Glomerular endothelial cell (primary cell): ENCODE measurements around the gene APOL3. TPM values are rescaled to one million over a fixed set of nuclear protein-coding genes. Genes with fewer than 3 reads are reported as not detected.
"Not testable (repeated sequence)": the region's sequence is repeated elsewhere in the genome, so short reads cannot be mapped to it uniquely, and the experiment has no call there.

Experiments
- DNase-seq: peaks from one replicate; pipeline ENCODE4 v3.0.0-alpha.2; 2011; ENCODE audit warnings: low read depth, low spot score; ENCODE audit errors: extremely low read depth
- total RNA-seq: library from RNA; depleted of rRNA; stranded (reverse); fragments of >200 nt; gene quantifications from 2 replicates; pipeline ENCODE4 v1.2.3, GENCODE V29; 2015

APOL3 gene, protein sequence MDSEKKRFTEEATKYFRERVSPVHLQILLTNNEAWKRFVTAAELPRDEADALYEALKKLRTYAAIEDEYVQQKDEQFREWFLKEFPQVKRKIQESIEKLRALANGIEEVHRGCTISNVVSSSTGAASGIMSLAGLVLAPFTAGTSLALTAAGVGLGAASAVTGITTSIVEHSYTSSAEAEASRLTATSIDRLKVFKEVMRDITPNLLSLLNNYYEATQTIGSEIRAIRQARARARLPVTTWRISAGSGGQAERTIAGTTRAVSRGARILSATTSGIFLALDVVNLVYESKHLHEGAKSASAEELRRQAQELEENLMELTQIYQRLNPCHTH
- total RNA-seq, result 76.9 and 80.5 TPM in 2 replicates

DNA sequence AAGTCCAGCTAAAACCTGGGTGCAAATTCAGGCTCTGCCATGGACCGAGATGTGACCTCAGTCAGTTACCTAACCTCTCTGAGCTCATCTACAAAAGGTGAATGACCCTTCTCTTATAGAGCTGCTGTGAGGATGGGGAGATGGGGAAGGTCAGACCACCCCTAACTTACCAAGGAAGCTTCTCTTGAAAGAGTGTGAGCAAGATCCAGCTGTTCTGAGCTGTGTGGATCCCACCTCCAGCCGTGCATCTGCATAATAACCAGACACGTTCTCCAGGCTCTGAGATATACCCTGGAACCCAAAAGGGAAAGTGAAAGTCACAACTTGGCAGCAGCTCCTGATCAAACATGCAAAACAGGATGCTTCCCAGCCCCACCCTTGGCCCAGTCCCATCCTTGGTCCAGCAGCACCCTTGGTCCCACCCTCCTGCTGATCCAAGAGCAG is at the start of gene APOL3:
Gene APOL3, minus strand, starts transcription at position 257 of the 444 bp plus-strand sequence. CDS start 11,700 bp downstream, outside the sequence.
- no peak for DNase-seq

DNA sequence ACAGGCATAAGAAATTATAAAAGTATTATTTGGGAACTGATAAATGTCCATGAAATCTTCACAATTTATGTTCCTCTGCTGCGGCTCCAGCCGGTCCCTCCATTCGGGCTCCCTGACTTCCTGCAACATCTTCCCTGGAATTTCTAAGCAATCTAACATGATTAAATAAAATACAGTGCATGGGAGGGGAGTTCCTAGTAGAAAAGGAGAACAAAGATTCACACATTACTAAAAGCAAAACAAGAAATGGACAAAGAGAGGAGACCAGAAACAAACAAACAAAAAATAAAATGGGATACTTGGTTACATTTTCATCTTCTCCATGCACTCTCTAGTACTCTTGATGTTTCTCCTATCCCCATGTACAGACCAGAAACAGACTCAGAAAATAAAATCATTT is 49.7 kb upstream of the APOL3 start:
- no peak for DNase-seq

DNA sequence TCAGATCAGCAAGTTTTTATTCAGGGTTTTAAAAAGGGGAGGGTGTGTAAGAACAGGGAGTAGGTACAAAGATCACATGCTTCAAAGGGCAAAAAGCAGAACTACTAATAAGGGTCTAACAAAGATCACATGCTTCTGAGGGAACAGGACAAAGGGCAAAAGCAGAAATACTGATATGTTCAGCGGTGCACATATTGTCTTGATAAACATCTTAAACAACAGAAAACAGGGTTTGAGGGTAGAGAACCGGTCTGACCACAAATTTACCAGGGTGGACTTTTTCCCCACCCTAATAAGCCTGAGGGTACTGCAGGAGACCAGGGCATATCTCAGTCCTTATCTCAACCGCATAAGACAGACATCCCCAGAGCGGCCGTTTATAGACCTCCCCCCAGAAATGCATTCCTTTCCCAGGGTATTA is 48.9 kb upstream of the APOL3 start:
- DNase-seq, result not testable (repeated sequence)

DNA sequence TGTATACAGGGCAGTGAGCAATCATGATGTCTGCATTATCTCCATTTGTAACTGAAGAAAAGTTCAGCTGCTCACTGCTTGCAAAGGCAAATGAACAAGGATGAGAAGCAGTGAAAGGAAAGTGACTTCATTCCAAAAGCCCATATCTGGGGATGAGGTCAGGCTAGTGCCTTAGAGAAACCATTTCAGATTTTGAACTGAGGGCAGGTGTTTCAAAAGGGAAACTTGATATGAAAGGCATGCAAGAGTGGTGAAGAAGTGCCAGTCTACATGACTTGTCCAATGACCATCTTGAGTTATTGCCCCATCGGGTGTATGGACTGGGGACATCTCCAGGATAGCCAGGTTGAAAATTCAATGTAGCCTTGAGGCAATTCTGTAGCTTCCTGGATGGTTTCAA is 48.4 kb upstream of the APOL3 start:
- DNase-seq, result no peak

DNA sequence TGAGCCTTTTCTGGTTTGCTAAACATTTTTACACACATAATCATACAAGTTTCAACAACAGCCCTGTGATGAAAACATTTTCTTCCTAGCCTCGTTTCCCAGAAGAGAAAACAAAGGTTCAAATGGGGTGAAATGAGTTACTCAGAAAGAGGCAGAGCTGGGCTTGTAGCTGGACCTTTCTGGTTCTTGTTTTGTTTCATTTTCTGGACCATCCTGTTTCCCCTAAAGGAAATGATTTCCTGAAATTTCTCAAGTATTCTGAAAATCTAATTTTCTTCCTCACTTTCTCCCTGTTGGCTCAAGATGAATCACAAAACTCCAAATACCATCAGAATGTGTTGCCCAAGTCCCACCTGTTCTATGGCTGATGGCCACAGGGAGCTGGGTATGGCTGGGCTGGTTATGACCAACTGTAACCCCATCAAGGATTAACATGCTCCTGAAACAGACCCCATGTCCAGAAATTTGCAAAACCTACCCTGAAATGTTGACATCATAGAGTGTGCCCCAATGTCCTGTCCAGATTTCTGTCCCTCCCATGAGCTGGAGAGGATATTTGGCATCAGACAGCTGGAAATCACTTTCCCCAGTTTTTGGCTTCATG is 47.7 kb upstream of the APOL3 start:
- DNase-seq, result no peak

DNA sequence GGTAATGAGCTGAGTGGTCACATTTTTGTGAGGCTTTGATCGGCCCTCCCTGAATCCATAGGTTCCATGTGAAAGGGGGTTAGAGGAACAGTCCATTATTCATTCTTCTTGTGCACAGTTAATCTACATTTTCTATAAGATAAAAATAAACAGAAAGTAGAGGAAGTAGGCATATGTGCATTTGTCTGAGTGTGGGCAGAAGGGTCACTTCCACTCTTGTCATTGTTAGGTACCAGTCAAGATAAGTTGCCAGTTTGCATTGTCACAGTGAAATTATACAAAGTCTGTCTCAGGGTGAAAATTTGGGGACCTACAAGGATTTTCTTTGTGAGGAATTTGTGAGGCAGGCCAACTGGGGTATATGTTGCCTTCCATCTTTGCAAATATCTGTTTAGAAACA is 45.7 kb upstream of the APOL3 start:
- no peak for DNase-seq

DNA sequence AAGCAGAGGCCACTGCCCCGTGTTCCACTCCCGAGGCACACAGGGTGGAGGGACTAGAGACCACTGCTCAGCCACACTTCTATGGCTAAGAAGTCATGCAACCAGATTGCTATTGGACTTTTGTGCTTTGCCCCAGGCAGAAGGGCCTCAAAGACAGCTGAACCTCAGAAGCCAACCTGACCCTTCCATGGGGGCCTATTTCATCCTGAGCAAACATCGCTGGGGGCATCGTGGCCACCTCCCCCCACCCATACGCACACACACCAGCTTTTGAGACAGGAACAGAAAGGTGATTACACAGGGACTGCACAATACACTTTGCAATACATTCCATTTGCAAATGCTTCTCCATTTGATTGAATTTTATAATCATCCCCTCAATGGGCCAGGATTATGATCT is 45.0 kb upstream of the APOL3 start:
- not testable (repeated sequence) for DNase-seq

DNA sequence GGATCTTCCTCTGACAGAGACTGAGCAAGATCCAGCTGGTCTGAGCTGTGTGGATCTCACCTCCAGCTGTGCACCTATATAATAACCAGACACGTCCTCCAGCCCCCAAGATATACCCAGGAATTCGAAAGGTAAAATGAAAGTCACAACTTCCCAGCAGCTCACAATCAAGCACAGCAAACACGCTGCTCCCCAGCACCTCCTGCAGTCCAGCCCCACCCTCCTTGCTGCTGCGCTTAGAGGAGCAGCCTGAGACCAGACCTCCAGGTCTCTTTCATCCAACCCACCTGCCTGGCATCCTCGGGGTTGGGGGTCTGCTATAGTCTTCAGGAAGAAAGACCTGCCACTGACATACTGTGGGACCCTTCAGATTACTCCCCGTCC is 44.1 kb upstream of the APOL3 start:
- DNase-seq, result no peak

DNA sequence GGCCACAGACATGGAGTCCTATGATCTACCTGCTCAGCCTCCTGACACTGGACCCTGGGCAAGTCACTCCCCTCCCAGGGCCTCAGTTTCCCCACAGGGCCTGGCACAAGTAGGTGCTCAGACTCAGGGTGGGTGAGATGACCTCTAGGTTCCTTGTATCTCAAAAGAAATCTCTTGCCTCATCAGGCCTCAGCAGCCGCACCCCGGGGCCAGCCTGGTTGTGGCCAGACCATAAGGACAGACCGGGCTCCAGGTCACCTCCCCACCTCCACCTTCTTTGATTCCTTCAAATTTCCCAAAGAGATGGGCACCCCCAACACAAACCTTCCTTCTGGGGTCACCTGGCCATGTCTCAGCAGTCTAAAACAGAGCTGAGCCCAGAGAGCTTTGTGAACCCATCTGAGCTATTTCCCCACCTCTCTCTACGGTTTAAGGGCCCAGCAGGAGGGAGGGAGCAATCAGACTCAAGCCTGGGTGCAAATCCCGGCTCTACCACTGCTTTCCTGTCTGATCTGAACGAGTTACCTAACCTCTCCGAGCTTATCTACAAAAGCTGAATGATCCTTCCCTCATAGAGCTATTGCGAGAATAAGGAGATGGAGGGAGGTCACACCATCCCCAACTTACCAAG is 43.6 kb upstream of the APOL3 start:
- no peak for DNase-seq

DNA sequence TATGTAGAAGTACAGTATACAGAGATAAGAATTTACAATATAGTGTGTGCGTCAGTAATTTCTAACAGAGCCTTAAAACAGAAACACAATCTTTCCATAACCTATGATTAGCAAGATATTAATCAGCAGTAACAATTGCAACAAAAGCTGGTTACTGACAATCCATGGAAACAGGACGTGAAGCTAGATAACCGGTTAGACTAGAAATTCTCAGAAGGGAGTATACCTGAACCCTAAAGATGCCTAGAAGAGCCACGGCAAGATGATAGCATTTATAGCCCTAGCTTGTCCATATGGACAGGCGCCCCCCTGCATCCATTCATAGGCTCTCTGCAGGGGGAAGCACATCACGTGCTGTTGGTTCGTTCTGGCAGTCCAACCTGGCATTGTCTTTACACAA is 42.9 kb upstream of the APOL3 start:
- DNase-seq, result not testable (repeated sequence)

DNA sequence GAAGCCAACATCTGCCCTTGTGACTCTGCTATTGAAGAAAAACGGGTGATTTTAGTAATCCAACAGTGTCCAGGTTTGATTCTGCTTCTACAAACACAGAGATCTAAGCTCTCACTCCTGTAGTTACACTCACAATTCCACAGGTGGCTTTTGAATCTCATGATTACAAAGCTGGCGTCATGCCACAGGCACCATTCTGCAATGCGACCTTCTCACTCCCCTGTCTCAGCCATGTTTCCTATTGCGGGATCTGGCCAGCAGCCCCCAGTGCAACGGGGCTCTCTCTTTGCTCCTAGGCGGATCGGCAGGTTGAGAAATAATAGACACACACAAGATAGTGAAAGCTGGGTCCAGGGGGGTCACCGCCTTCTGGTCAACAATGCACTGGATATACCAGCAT is 42.4 kb upstream of the APOL3 start:
- not testable (repeated sequence) for DNase-seq

DNA sequence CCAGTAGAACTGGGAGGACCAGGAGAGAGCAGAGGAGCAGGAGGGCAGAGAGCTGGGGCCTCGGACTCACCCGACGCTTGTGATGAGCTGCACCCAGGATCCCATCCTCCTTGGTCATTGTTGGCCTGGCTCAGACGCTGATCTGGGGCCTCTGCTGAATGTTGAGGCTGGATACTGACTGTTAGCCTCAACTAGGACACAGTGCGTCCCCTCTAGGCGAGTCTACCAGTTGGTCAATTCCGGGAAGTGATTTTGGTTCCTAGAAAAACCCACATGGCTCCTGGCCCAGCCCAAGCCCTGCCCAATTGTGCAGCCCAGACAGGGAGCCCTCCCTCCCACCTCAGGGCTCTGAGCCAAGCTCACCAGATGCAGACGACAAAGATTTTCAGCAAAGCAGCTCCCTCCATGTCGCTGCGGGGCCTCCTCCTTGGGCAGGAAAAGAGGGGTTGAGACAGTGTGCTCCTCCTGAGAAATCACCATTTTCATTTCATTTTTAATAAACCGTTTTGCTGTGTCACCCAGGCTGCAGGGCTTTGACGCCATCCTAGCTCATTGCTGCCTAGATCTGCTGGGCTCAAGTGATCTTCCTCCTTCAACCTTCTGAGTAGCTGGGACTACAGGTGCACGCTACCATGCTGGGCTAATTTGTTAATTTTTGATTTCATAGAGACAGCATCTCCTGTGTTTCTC is 41.2 kb upstream of the APOL3 start, which contains the start of gene APOL4:
Gene APOL4, minus strand, starts transcription at position 180 of the 690 bp plus-strand sequence. Its CDS starts 75 bp downstream, at position 105.
- no peak for DNase-seq

DNA sequence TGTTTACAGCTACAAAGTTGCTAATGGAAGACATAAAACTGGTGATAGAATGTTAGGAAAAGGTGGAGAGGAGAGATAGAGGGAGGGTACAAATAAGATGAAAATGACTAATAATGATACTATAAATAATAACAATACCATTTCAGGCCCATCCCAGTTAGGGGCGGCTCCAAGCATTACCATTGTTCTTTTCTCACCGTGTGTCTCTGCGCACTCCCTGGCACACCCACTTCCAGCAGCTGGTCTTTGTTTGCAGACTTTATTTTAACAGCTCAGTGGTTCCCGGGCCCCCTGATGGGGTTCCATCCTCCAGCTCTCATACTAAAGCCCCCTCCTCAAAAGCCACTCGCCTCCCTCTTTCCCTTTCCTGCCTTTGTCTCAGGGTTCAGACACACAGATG is 40.5 kb upstream of the APOL3 start:
- not testable (repeated sequence) for DNase-seq

DNA sequence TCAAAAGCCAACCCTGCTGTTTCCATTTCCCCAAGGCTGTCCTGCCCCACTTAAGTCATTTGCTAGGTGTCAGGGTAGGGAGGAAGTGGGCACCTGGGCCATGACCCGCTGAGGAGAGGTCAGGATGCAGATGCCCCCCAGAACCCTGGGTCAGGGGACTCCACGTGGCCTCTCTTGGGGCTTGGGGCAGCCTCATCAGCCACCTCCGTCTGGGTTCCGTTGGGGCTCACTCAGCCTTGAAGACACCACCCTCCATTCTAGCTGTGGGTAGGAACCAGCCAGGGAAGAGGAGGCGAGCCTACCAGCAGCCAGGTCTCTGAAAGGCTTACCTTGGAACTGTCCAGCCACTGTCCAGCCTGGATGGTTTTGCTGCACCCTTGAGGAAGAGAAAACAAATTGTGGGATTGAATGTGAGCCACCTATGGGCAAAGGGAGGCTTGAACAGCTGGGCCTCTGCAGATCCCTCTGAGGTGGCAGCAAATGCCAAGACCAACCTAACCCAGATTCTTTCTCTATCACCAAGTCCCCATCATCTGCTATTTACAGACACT is 38.5 kb upstream of the APOL3 start:
- no peak for DNase-seq

DNA sequence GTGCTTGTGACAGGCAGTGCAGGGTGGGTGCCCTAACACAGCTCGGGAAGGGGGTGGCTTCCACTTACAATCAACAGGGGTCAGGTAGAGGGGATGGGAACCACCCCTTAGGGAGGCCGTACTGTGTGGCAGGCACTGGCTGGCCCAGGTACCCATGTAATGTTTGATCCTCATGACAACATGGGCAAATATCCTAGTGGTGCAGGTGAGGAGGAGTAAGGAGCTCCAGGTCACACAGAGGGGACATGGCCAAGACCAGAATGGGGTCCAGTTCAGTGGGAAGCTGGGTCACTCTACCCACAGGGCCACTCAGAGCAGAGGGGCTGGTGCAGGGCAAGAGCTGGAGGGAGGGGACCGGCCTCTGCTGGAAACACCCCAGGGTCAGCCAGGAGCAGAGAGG is 38.0 kb upstream of the APOL3 start:
- no peak for DNase-seq

DNA sequence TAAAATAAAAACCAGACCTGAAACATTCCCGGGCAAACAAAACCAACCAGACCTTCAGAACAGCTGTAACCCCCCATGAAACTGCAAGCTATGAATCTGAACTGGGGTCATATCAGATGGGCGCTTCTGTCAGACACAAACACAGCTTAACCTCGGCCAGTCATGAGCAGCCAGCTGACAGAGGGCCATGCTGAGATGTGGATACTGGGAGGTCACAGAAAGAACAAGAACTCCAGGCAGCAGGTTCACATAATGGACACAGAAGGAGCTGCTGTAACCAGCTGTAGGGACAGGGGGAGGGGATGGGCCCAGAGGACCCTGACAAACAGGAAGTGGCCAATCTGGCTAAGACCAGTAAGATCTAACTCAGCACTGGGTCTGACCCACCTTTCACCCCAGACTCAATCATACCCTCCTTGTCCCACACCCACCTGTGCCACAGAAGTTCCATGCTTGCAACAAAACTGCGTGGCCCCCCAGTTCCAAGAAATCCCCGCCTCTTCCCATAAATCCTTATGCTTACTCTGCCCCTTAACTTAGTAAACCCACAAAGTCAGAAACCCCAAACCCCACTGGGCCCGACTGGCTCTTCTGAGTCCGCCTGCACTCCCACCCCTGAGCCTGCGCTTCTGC is 37.1 kb upstream of the APOL3 start:
- no peak for DNase-seq

DNA sequence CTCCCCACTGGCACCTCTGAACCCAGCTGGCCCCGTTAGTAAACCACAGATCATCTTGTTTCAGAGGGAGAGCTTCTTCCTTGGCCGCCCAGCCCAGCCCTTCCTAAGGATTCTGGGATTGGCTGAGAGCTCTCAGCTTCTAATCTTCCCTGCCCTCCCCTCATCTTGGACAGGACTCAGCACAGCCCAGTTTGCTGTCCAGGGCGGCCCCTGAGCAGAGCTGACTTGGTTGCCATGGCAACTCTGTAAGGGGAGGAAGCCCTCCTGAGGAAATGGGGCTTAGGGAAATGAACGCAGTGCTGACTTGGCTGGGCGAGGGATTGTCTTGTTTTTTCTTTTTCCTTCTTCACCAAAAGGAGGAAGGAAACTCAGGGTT is 36.5 kb upstream of the APOL3 start:
- DNase-seq, result no peak

DNA sequence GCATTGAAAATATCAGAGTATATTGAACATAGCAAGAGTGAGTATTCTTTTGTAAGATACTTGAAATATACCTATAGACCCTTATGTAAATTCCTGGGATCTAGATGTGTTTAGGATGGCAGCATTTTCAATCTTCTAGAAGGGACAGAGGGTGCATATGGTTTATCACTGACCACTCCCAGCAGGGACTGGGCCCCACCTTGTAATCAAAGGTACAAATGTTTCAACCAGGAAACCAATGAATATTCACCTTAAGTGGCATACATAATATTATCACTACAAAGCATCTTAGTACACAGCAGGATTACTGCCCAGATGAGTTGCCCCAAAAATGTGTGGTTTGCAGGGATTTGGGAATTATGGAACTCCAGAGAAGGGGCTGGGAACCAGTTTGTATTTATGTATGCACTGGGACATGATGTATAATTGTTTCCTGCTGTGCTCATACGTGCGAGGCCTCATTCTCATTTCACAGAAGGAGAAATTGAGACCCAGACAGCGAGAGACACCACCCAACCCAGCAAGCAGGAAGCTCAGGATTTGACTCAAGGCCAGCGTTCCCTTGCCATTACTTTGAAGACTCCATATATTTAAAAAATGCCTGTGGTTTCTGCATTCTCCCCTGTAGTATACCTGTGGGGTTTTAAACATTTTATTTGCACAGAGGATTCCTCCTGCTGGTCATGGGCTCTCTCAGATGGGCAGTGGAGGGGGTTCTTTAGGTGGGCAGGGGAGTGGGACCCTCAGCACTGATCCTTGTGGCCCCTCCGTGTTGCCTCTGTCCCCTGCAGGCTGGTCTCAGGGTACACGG is 35.9 kb upstream of the APOL3 start:
- no peak for DNase-seq

DNA sequence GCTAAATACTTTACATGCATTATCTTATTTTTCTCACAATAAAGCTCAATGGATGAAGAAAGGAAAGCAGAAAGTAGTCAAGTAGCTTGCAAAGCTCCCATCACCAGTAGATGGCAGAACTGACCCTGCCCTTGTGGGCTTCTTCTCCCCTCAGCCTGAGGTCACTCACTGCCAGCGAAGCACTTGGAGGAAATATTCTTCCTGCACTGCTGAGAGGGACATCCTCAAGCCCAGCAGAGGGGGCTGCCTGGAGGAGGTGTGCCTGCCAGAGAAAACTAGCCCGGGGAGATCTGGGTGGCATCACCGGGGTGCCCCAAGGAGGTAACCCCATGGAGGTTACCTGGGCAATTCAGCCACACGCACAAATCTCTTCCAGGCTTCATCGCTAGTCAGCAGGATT is 34.4 kb upstream of the APOL3 start:
- no peak for DNase-seq

DNA sequence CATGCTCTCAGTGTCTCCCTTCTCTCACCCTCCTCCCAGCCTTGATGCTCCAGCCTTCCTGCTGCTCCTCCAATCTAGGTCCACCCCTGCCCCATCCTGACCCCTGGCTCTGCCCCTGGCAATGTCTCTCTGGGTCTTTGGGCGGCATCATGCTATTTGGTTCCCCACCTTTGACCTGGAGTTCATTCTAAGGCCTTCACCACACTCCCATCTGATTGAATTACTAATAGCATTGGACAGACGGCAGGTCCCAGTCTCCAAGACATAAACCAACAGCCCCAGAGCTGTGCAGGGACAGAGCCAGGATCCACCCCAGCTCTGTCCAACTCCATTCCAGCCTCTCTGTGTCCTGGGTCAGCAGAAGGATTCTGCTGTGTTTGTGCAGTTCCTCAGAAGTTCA is 33.8 kb upstream of the APOL3 start:
- DNase-seq, result no peak
